BJ (cell line): ENCODE measurements around the gene SPOCD1. TPM values are rescaled to one million over a fixed set of nuclear protein-coding genes. Genes with fewer than 3 reads are reported as not detected.

Source experiments
- CTCF ChIA-PET: fragments of 350-600 bp; formaldehyde crosslinking; extraction: SDS; loops from one replicate; lab custom pipeline; 2021; ENCODE audit warnings: antibody characterized with exemption, inconsistent platforms; lab: Yijun Ruan, JAX
- POLR2A ChIA-PET: fragments of 300-600 bp; sonication (Branson Sonifier 250); formaldehyde crosslinking; extraction: SDS; loops from one replicate; lab custom pipeline; 2021; ENCODE audit warnings: antibody characterized with exemption; lab: Charles Lee
- DNase-seq: peaks from one replicate; pipeline ENCODE4 v3.0.0-alpha.2; 2011; ENCODE audit warnings: low read depth
- H3K27me3 ChIP-seq: 2 replicates; pipeline ENCODE4 v1.6.0; 2011; ENCODE audit warnings: low read length; ENCODE audit not compliant: control insufficient read depth, insufficient read depth
- H3K36me3 ChIP-seq: 2 replicates; pipeline ENCODE4 v1.5.1; 2011; ENCODE audit warnings: low read length; ENCODE audit not compliant: control insufficient read depth, insufficient read depth
- H3K4me3 ChIP-seq: 2 replicates; pipeline ENCODE4 v1.5.1; 2011; ENCODE audit warnings: low read depth, mild to moderate bottlenecking, control low read depth, low read length
- polyA plus RNA-seq: library from polyadenylated mRNA; depleted of rRNA; stranded (reverse); fragments of >200 nt; gene quantifications from 2 replicates; pipeline ENCODE4 v1.2.3, GENCODE V29; 2011
- TF ChIP-seq, protein P1 (sequence below): IDR thresholded peaks from 2 replicates; pipeline ENCODE4 v1.5.1; 2011; ENCODE audit warnings: low read depth, mild to moderate bottlenecking, control low read depth, inconsistent platforms, low read length, moderate library complexity; ENCODE audit not compliant: insufficient read depth

The SPOCD1 gene
- polyA plus RNA-seq, 1 experiment = 169 TPM

GRCh38 chr1:31760471-31761470 lies 55.1 kb downstream of the SPOCD1 start:
- peaks cover 1% of the 10 kb centered on the region for H3K36me3 ChIP-seq
- peak; percentile 20 for DNase-seq
- peak overlapping the region; percentile 51 for H3K4me3 ChIP-seq
- TF ChIP-seq, protein P1, sequence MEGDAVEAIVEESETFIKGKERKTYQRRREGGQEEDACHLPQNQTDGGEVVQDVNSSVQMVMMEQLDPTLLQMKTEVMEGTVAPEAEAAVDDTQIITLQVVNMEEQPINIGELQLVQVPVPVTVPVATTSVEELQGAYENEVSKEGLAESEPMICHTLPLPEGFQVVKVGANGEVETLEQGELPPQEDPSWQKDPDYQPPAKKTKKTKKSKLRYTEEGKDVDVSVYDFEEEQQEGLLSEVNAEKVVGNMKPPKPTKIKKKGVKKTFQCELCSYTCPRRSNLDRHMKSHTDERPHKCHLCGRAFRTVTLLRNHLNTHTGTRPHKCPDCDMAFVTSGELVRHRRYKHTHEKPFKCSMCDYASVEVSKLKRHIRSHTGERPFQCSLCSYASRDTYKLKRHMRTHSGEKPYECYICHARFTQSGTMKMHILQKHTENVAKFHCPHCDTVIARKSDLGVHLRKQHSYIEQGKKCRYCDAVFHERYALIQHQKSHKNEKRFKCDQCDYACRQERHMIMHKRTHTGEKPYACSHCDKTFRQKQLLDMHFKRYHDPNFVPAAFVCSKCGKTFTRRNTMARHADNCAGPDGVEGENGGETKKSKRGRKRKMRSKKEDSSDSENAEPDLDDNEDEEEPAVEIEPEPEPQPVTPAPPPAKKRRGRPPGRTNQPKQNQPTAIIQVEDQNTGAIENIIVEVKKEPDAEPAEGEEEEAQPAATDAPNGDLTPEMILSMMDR = no peak
- CTCF ChIA-PET = interaction anchor here (0.8 to 6.7 kb wide), 10 partner anchors 8 to 96 kb away, joined by 3 to 53 read pairs (median 7); no protein-coding TSS in a partner anchor
- POLR2A ChIA-PET = no interaction called here
- H3K27me3 ChIP-seq = no peaks in the 10 kb centered on the region

DNA sequence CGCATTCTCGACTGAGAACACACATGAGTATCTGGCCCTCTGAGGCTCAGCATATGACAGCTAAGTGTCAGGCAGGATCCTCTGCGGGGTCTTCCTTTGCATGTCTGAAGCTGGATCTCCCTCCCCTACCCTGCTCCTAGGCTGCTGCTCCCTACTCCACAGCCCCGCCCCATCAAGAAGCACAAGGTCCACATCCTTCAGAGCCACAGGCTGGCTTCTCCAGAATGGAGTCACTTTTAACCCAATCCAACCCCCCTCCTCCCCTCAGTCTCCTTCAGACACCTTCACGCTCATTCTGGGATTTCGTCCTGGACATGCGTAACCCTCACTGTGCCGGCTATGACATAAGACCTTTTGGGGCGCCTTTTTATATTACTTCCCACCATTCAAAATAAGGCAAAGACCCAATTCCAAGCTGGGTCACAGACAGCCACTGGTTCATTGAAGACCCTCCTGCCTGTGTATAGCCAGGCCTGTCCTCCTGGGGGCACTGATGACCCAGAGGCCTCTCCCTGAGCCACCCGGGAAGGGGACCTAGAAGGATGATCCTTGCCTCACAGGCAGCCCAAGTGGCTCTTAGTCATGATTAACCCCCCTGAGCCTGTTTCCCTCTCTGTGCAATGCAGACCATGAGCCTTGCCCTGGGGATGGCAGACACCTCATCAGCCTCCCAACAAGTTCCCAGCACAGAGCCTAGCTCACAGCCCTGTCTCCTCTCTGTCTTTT lies 56.4 kb downstream of the SPOCD1 start:
- no peak for DNase-seq
- TF ChIP-seq, protein P1 = no peak
- Histone ChIP-seq H3K36me3 (peaks cover 1% of the 10 kb centered on the region), H3K27me3 (no peaks in the 10 kb centered on the region), H3K4me3 (no peak overlapping the region)
- POLR2A ChIA-PET = no interaction called here
- CTCF ChIA-PET = interaction anchor here (0.8 to 6.7 kb wide), 7 partner anchors 7 to 55 kb away, joined by 3 to 53 read pairs (median 8); no protein-coding TSS in a partner anchor

DNA sequence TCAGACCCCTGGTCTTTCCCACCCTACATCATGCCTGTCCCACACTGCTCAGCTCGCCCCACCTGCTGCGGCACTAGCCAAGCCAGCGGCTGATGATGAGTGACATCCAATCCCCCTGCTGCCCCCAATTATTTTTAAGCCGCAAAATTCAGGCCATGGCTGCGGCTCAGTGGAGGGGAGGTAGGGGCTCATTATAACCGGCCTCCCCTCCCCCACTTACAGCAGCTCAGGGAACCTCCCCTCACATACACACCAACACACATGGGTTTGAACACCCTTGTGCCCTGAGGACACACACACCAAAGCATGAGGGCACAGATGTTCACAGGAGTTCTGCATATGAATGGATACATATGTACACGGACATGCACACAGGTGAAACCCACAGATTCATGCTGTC lies 57.0 kb downstream of the SPOCD1 start:
- H3K36me3 ChIP-seq = peaks cover 1% of the 10 kb centered on the region
- TF ChIP-seq, protein P1 = no peak
- no peaks in the 10 kb centered on the region for H3K27me3 ChIP-seq
- no peak overlapping the region for H3K4me3 ChIP-seq
- POLR2A ChIA-PET = no interaction called here
- CTCF ChIA-PET = interaction anchor here (1.0 to 6.7 kb wide), 8 partner anchors 8 to 92 kb away, joined by 3 to 53 read pairs (median 8); no protein-coding TSS in a partner anchor
- no peak for DNase-seq

DNA sequence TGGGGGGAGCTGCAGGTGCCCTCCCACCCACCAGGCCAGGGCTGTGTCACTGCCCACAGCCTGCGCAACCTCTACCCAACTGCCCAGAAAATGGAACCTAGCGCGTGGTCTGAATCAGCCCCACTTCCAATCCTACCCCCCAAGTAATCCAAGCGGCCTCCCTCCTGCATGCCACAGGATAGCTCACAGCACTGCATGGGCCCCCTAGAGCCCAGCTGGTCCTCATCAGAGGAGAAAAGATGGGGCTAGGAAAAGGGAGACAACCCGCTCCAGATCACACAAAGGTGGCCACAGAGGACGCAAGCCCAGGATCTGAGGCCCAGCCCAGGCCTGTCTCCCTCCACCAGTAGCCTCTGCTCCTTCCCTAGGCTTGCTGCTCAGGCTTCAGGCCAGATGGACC lies 57.8 kb downstream of the SPOCD1 start:
- no peak for DNase-seq
- ChIA-PET CTCF (interaction anchor here (1.0 to 6.7 kb wide), 7 partner anchors 9 to 92 kb away, joined by 3 to 53 read pairs (median 7); no protein-coding TSS in a partner anchor), POLR2A (no interaction called here)
- TF ChIP-seq, protein P1 = no peak
- H3K4me3 ChIP-seq = no peak overlapping the region
- H3K27me3 ChIP-seq = no peaks in the 10 kb centered on the region
- H3K36me3 ChIP-seq = peaks cover 1% of the 10 kb centered on the region

DNA sequence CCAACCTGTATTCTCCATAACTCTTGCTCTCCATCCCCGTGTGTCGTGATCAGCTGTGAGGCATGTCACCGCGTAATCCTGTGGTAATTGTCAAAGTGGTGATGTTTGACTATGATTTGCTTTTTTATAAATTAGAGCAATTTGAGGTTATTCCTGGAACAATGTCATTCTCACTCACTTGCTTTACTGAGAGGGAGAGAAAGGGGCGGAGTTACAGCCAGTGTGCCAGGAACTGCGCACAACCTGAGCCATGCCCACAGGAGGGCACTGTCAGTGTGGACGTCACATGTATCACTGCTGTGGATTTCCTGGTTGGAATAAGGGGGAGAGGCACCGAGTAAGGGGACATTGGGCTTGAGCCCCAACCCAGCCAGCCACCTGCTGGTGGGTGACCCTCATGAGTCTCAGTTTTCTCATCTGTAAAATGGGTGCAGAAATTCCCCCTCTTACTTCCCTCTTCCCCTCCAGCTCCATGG lies 58.6 kb downstream of the SPOCD1 start:
- Histone ChIP-seq H3K4me3 (no peak overlapping the region), H3K27me3 (no peaks in the 10 kb centered on the region), H3K36me3 (peaks cover 1% of the 10 kb centered on the region)
- DNase-seq = no peak
- TF ChIP-seq, protein P1 = no peak
- ChIA-PET POLR2A (no interaction called here), CTCF (interaction anchor here (1.4 to 6.7 kb wide), 3 partner anchors 9 to 41 kb away, joined by 3 to 53 read pairs (median 19); no protein-coding TSS in a partner anchor)
